Activated naive CD8-positive, alpha-beta T cell treated with anti-CD3 and anti-CD28 coated beads for 36 hours (primary cell): ENCODE measurements around the gene SRPK3. TPM values are rescaled to one million over a fixed set of nuclear protein-coding genes. Genes with fewer than 3 reads are reported as not detected.

ENCODE experiments used
- total RNA-seq, 2 experiments: library from RNA; stranded (reverse); gene quantifications; one replicate each; pipeline ENCODE4 v1.2.3, GENCODE V29; 2021

Gene SRPK3
- total RNA-seq, 2 experiments from 2014 or later: not detected

Other genes starting within 250 kb of the SRPK3 start
- gene CCNQ, start 181.9 kb upstream of the SRPK3 start, total RNA-seq: 10 to 100 TPM; 24.8 to 25.5 TPM
- gene DUSP9, start 133.8 kb upstream of the SRPK3 start, total RNA-seq: under 1 TPM; 0.08 to 0.23 TPM
- 1 to 10 TPM; 1.0 to 1.2 TPM for gene PNCK, start 107.2 kb upstream of the SRPK3 start, total RNA-seq
- gene SLC6A8, start 93.1 kb upstream of the SRPK3 start, total RNA-seq: under 1 TPM; 0.68 to 0.70 TPM
- 100 to 1,000 TPM; 103 to 109 TPM for gene BCAP31, start 56.7 kb upstream of the SRPK3 start, total RNA-seq
- gene ABCD1, start 56.2 kb upstream of the SRPK3 start, total RNA-seq: 1 to 10 TPM; 4.1 to 4.3 TPM
- 1 to 10 TPM; 2.8 to 4.2 TPM for gene PLXNB3, start 16.8 kb upstream of the SRPK3 start, total RNA-seq
- gene IDH3G, start 13.3 kb downstream of the SRPK3 start, total RNA-seq: 10 to 100 TPM; 55.9 to 58.1 TPM
- 100 to 1,000 TPM; 133 to 145 TPM for gene SSR4, start 13.6 kb downstream of the SRPK3 start, total RNA-seq
- under 1 TPM; 0.38 to 0.70 TPM for gene PDZD4, start 49.5 kb downstream of the SRPK3 start, total RNA-seq
- under 1 TPM; 0.16 to 0.29 TPM for gene L1CAM, start 105.1 kb downstream of the SRPK3 start, total RNA-seq
- gene AVPR2, start 123.6 kb downstream of the SRPK3 start, total RNA-seq: not detected
- gene ARHGAP4, start 145.2 kb downstream of the SRPK3 start, total RNA-seq: 100 to 1,000 TPM; 112 to 123 TPM
- 100 to 1,000 TPM; 150 to 153 TPM for gene NAA10, start 154.0 kb downstream of the SRPK3 start, total RNA-seq
- gene RENBP, start 163.6 kb downstream of the SRPK3 start, total RNA-seq: 10 to 100 TPM; 15.2 to 15.7 TPM
- gene HCFC1, start 190.8 kb downstream of the SRPK3 start, total RNA-seq: 100 to 1,000 TPM; 140 to 142 TPM
- gene TMEM187, start 191.7 kb downstream of the SRPK3 start, total RNA-seq: 1 to 10 TPM; 3.4 to 6.2 TPM
- gene IRAK1, start 238.9 kb downstream of the SRPK3 start, total RNA-seq: 100 to 1,000 TPM; 155 to 159 TPM